RWPE1 (cell line): Measurements from ENCODE around the gene MFSD6.
A peak's percentile ranks its signal among the peaks of the same experiment; 100 is the strongest.
"Not testable (repeated sequence)": the region's sequence is repeated elsewhere in the genome, so short reads cannot be mapped to it uniquely, and the experiment has no call there.

ENCODE experiments used
- CTCF ChIA-PET: fragments of 350-600 bp; sonication (Branson Sonifier 250); formaldehyde crosslinking; extraction: SDS; loops from one replicate; lab custom pipeline; 2021; lab: Yijun Ruan, JAX
- POLR2A ChIA-PET: fragments of 400-600 bp; formaldehyde crosslinking; extraction: SDS; loops from one replicate; lab custom pipeline; 2020; ENCODE audit warnings: antibody characterized with exemption; ENCODE audit not compliant: low non-redundant PET; lab: Yijun Ruan, JAX
- DNase-seq: peaks from one replicate; pipeline ENCODE4 v3.0.0; 2012; ENCODE audit warnings: low spot score
- H3K27ac ChIP-seq: fragments of 450-650 bp; 2 replicates; pipeline ENCODE4 v1.5.1; 2017
- CTCF ChIP-seq: fragments of 450-650 bp; conservative IDR thresholded peaks from 2 replicates; pipeline ENCODE4 v1.5.1; 2017; ENCODE audit warnings: low read depth, mild to moderate bottlenecking

Gene MFSD6

DNA sequence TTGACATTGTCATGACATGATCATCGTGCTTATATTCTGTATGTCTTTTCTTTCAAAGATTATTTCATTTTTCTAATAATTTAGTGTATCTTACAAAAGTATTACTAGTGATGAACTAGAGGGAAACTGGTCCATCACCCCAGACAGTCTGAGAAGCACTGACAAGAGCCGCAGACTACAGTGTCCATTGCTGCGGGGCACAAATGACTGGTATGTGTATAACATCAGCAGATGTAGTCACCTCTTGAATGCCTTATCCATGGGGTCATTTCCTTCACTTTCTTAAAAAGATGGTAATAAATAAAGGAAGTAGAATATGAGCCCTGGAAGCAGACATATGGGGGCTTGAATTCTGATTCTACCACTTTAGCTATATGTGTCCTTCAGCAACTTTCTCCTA, 96.8 kb downstream of the MFSD6 start:
- DNase-seq: no peak
- ChIA-PET CTCF (interaction anchor here (0.5 to 0.9 kb wide), 2 partner anchors 9 to 60 kb away, joined by 3 to 4 read pairs; no protein-coding TSS in a partner anchor), POLR2A (no interaction called here)
- H3K27ac ChIP-seq: no peak overlapping the region
- TF ChIP-seq CTCF: no peak

DNA sequence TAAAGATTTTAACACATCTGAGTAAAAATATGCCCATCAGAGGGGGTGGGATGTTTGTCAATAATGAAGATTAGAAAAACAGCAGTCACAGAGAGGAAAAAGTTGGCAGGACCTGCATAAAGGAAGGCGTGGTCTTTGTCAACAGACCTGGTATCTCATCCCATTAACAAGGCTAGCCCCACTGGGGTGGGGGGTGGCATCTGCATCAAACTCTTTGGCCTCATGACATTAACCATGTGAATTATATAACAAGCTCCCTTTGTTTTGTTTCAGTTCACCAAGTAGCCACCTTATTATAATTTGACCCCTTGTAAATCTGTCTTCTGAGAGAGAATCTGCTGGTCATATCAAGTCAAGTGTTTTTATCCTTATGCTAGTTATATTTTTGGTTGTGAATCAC, 97.5 kb downstream of the MFSD6 start:
- no peak for DNase-seq
- ChIA-PET CTCF (no interaction called here), POLR2A (no interaction called here)
- no peak for TF ChIP-seq CTCF
- no peak overlapping the region for H3K27ac ChIP-seq

DNA sequence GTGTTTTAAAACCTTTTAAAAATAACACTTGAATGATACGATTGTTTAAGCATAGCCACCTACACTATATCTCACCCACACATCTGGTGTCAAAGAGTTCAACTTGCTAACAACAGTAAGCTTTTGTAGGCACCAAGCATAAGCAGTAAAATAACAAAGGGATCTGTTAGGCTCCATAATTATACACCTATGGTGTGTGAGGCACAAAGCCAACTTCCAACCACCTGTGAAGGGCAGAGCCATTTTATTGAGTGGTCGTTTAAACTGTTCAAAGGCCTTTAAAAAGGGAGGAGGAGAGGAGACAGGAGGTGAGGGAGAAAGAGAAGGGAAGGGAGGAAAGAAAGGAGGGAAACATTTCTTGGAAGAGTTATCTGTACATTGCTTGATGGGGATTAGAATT, 98.5 kb downstream of the MFSD6 start:
- CTCF ChIA-PET: interaction anchor here (0.7 kb wide), 1 partner anchor 80 kb away, joined by 3 read pairs; no protein-coding TSS in a partner anchor
- no peak for DNase-seq

DNA sequence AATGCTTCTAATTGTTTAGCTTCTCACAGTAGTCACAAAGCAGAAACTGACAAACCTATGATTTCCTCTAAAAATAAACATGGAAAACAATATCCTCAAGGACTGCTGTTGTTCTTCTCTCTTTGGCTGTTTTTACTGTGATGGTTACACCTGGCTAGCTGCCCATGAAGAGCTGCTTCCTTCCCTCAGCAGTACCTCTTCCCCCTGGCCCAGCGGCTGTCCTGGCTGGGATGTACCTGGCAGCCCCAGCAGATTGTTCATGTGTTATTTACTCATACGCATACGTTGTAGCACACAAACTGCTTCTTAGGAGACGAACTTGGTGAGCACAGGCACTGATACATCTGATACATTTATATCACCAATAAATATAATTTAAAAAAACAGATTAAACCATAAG, 99.0 kb downstream of the MFSD6 start:
- TF ChIP-seq CTCF: no peak
- DNase-seq: no peak
- ChIA-PET CTCF (no interaction called here), POLR2A (no interaction called here)
- H3K27ac ChIP-seq: no peak overlapping the region

More for the DNA sequence above, 98.5 kb downstream of the MFSD6 start:
- POLR2A ChIA-PET: no interaction called here
- TF ChIP-seq CTCF: no peak
- H3K27ac ChIP-seq: no peak overlapping the region

- CTCF ChIA-PET: interaction anchor here (0.8 kb wide), 1 partner anchor 128 kb away, joined by 3 read pairs; no protein-coding TSS in a partner anchor
- H3K27ac ChIP-seq, DNase-seq, POLR2A ChIA-PET: not testable (repeated sequence)
These were observed 101.7 kb downstream of the MFSD6 start for GRCh38 chr2:190509895-190510294.

DNA sequence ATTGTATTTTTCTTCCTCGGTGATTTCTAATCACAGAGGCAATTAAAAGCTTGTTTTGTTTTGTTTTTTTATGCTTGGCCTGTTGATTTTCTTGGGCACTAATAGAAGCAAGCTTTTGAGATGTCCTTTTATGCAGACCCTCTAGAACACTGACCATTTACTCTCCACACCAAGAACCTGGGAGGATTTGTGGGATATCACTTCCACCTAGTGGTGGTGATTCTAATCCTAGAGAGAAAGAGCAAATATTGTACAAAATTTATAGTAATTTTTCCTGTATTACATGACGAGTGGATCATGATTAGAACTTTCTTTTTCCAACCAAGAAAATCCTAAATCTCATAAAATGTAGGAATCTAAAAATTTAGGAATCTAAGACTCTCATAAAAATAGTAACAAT, 102.9 kb downstream of the MFSD6 start:
- POLR2A ChIA-PET: no interaction called here
- CTCF ChIA-PET: interaction anchor here (0.7 to 1.1 kb wide), 2 partner anchors 128 to 374 kb away, joined by 3 to 4 read pairs; no protein-coding TSS in a partner anchor
- no peak overlapping the region for H3K27ac ChIP-seq
- TF ChIP-seq CTCF: peak; percentile 36
- DNase-seq: no peak

- ChIA-PET POLR2A (no interaction called here), CTCF (no interaction called here)
- no peak for DNase-seq
- H3K27ac ChIP-seq: peak overlapping the region; percentile 23; the same call in 1 of the 2 replicates
- no peak for TF ChIP-seq CTCF
These were observed 104.5 kb downstream of the MFSD6 start for GRCh38 chr2:190512539-190513095.
